LNCAP (cell line): ENCODE measurements around the gene PCGF1.

Source experiments
- TF ChIP-seq, protein P1 (sequence below): fragments of 450-650 bp; IDR thresholded peaks from 2 replicates; pipeline ENCODE4 v1.5.1; 2017; ENCODE audit warnings: mild to moderate bottlenecking

The PCGF1 gene

DNA sequence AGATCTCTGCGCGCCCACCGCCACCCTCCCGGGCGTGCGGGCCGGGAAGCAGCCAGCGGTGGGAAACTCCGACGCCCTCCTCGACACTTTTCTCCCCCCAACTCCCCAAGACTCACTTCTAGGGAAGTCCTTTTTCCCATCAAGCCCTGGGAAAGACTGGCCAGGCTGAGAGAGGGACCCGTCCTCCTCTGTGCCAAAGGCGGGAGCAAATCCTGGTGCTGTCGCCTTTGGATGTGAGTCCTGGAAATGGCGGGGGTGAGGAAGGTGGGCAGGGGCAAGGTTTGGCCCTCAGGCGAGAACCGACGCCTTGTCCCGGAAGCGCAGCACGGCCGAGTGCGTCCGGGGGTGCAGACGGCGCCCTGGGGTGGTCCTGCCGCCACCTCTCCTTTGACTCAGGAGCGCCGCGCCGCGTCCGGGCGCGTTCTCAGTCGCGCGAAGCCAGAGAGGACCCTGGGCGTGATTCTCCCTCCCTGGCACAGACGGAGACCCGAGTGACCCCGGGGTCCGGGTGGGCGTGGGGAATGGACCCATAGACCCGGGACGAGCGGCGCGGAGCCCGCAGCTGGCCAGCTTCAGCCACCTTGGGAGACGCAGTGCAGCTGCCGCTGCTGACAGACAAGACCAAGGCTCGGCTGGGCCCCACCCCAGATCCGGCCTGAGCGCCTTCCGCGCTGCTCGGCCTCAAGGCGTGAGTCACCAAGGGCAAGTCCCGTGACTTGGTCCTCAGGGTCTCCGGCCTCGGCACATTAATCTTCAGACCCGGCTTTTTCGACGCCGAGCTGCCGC, 4.6 kb downstream of the PCGF1 start:
- TF ChIP-seq, protein P1, sequence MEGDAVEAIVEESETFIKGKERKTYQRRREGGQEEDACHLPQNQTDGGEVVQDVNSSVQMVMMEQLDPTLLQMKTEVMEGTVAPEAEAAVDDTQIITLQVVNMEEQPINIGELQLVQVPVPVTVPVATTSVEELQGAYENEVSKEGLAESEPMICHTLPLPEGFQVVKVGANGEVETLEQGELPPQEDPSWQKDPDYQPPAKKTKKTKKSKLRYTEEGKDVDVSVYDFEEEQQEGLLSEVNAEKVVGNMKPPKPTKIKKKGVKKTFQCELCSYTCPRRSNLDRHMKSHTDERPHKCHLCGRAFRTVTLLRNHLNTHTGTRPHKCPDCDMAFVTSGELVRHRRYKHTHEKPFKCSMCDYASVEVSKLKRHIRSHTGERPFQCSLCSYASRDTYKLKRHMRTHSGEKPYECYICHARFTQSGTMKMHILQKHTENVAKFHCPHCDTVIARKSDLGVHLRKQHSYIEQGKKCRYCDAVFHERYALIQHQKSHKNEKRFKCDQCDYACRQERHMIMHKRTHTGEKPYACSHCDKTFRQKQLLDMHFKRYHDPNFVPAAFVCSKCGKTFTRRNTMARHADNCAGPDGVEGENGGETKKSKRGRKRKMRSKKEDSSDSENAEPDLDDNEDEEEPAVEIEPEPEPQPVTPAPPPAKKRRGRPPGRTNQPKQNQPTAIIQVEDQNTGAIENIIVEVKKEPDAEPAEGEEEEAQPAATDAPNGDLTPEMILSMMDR = no peak

DNA sequence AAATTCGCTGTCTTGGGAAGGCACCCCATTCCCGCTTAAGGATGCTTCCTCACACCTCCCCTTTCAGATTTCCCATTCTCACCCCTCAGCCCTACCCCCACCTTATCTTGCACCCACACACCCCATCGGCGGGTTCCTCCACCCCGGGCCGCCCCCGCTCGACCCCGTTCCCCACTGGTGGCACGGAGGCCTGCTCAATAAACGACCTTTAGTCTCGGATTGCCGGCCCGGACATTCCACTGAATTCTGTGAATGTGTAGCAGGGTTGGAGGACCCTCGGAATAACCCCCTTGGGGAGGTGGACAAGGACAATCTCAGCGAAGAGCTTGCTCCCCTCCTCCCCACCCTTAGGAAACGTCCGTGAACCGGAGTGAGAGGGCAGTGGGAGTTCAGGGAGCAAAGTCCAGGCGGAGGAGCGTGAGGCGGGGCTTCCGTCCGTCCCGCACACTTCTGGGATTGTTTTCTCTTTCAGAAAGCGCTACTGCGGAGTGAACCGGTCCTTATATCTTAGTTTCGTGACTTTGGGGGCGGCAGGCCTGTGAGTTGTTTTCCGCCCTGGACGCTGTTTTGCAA, 5.3 kb downstream of the PCGF1 start:
- TF ChIP-seq, protein P1 = no peak

DNA sequence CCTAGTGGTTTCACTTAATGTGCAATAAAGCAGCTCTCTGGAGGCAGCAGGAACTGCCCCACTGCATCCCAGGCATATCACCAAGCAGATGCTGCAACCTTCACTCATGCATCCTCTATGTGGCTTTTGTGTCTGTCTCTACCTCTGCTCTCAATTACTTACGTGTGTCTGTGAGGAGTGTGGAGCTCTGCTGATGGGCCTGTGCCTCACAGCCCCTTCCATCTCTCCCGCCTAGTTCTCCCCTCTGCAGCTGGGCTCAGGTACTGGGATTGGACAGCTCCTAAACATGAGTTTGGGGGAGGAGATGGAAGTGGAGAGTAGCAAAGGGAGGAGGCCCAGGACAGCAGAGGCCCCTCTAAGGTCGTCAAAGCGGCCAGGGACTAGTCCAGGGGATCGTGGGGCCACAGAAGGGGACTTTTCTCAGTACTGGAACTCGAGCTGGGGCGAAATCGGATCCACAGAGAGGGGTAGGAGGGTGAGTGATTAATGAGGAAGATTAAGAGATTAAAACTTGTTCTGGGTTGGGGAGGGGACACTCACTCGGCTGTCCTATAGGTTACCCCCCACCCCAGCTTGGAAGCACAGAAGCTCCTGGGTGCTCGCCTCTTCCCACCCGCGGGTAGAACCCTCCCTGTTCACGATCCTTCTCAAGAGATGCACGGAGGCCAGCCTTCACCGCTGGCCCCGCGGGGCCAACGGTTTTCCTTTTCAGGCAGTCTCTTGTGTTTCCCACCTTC, 6.0 kb downstream of the PCGF1 start:
- TF ChIP-seq, protein P1 = no peak

DNA sequence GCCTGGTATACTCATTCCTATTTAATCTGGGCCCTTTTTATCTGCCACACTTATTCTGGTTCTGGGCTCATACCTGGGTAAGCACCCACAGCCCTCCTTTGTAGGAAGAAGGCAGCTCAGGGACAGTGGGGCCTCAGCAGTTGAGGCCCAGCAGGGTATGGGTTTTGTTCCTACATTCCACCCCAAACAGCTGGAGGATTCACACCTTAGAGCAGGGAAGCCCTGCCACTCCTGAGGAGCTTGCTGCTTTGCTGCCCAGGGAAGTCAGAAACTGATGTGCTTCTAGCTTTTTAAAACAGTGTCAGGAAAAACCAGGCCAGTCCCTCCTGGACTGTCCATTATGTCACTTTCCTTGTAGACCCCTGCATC, 6.9 kb downstream of the PCGF1 start:
- TF ChIP-seq, protein P1 = no peak

DNA sequence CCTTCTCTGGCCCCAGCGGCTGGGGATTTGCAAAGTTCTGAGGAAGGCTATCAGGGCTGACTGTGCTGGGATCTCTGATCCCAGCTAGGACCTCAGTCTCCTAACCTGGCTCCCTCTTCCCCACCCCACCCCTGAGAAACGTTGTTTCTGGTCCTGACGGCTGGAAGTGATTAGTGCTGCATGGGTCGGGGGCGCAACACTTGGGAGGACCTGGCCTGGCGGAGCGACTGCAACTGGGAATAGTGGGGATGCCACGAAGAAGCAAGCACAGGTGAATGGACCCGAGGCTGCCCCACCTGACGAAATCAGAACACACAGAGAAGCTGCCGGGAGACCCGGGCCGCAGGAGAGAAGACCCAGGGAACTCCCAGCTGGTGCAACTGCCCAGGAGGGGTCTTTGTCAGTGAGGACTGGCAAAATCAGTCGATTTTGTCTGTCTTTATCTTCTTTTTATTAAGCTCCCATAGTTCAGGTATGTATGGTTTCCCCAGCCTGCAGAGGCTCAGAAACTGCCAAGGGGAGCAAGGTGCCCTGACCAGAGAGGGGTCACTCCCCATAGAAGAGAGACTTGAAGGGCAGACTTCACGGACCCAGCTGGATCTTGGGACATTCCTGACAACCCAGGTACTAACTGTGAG, 7.4 kb downstream of the PCGF1 start:
- TF ChIP-seq, protein P1 = no peak

DNA sequence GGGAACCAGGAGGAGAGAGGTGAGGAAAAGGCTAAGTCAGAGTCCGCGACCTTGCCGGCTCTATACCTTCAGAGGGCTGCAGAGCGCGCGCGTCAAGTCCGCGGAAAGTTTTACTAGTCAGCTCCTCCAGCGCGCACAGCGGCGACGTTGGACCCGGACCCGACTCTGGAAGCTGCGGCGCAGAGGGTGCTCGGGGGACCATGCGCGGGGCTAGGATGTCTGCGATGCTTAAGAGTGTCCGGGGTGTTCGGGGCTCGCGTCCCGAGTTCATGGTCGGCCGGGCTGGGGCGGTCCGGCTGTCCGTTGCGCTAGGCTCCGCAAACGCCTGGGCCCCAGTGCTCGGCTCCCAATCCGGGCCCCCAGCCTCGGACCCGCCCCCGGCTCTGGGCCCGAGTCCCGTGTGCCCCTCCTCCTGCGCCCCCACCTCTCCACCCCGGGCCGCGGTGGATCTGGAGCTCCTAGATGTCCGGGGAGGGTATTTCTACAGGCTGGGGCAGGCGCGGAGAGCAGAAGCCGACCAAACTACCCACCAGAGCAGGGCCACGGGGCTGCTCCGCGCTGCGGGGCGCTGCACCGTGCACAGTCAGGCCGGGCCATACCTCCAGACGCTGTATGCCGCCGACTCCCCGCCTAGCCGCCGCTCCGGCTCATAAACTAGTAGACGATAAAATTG, 8.1 kb downstream of the PCGF1 start, which contains the start of gene LBX2:
TSS of gene LBX2 (minus strand) at position 337 of the 673 bp plus-strand sequence. CDS start at position 271, 66 bp downstream.
- TF ChIP-seq, protein P1 = no peak
